Effector memory CD8-positive, alpha-beta T cell (primary cell): ENCODE measurements around the gene UQCR11.

Source experiments
- ATAC-seq: fragments of 150-1000 bp; cut with Tn5 transposase; replicated peaks from 2 replicates; pipeline ENCODE4 v1.10.0; 2021; ENCODE audit warnings: mild to moderate bottlenecking, moderate library complexity
- DNase-seq, 3 experiments: peaks; one replicate each; pipeline ENCODE4 v3.0.0; 2021
- H3K27ac Mint-ChIP-seq, 2 donors: one replicate each; pipeline ENCODE4 v1.8.0; 2022; ENCODE audit warnings: mild to moderate bottlenecking in 2 of 2, mixed read lengths in 2 of 2, moderate library complexity in 2 of 2
- H3K27me3 Mint-ChIP-seq, 2 donors: one replicate each; pipeline ENCODE4 v1.8.0; 2022; ENCODE audit warnings: mixed read lengths in 2 of 2
- H3K36me3 Mint-ChIP-seq: one replicate; pipeline ENCODE4 v1.8.0; 2022; ENCODE audit warnings: mild to moderate bottlenecking, moderate library complexity, mixed read lengths; ENCODE audit not compliant: insufficient read depth
- H3K4me1 Mint-ChIP-seq, 2 donors: one replicate each; pipeline ENCODE4 v1.8.0; 2022; ENCODE audit warnings: low read depth in 2 of 2, mixed read lengths in 2 of 2
- H3K4me3 Mint-ChIP-seq, 2 donors: one replicate each; pipeline ENCODE4 v1.8.0; 2022; ENCODE audit warnings: mild to moderate bottlenecking in 2 of 2, mixed read lengths in 2 of 2, moderate library complexity in 2 of 2
- H3K9me3 Mint-ChIP-seq, 2 donors: one replicate each; pipeline ENCODE4 v1.8.0; 2022; ENCODE audit warnings: mixed read lengths in 2 of 2

The UQCR11 gene

GRCh38 chr19:1601613-1602064, 3.6 kb downstream of the UQCR11 start:
- Mint-ChIP-seq H3K27me3 (no peaks in the 10 kb centered on the region), H3K27ac (no peak overlapping the region), H3K9me3 (no peaks in the 10 kb centered on the region), H3K4me3 (no peak overlapping the region), H3K36me3 (peaks cover 49% of the 10 kb centered on the region), H3K4me1 (peaks cover 19 to 21% of the 10 kb centered on the region in 2 donors)
- DNase-seq = no peak
- no peak for ATAC-seq

- Mint-ChIP-seq H3K36me3 (peaks cover 35% of the 10 kb centered on the region), H3K4me3 (no peak overlapping the region), H3K4me1 (peaks cover 7 to 9% of the 10 kb centered on the region in 2 donors), H3K27me3 (no peaks in the 10 kb centered on the region), H3K9me3 (no peaks in the 10 kb centered on the region), H3K27ac (no peak overlapping the region)
- no peak for ATAC-seq
- no peak for DNase-seq
Measured at GRCh38 chr19:1599460-1599846, 5.8 kb downstream of the UQCR11 start.

GRCh38 chr19:1598777-1599459, 6.3 kb downstream of the UQCR11 start:
- Mint-ChIP-seq H3K27ac (no peak overlapping the region), H3K9me3 (no peaks in the 10 kb centered on the region), H3K27me3 (no peaks in the 10 kb centered on the region), H3K36me3 (peaks cover 33% of the 10 kb centered on the region), H3K4me1 (peaks cover 6 to 7% of the 10 kb centered on the region in 2 donors), H3K4me3 (no peak overlapping the region)
- no peak for ATAC-seq
- DNase-seq = no peak

GRCh38 chr19:1593501-1593772, 11.8 kb downstream of the UQCR11 start:
- H3K36me3 Mint-ChIP-seq = peaks cover 33% of the 10 kb centered on the region
- peaks cover 9 to 14% of the 10 kb centered on the region in 2 donors for H3K4me1 Mint-ChIP-seq
- H3K27me3 Mint-ChIP-seq = no peaks in the 10 kb centered on the region
- DNase-seq (no peak), ATAC-seq (no peak)
- peak overlapping the region; percentile 87 to 95 for H3K27ac Mint-ChIP-seq
- H3K4me3 Mint-ChIP-seq = peak overlapping the region; percentile 89 to 91
- H3K9me3 Mint-ChIP-seq = no peaks in the 10 kb centered on the region

GRCh38 chr19:1592755-1593500, 12.3 kb downstream of the UQCR11 start, which contains the start of gene MBD3:
TSS of gene MBD3 (minus strand) at chr19:1592865. CDS start at chr19:1592631, 234 bp downstream.
- peak within 1 kb of the TSS; percentile 92 to 95 for H3K27ac Mint-ChIP-seq
- H3K9me3 Mint-ChIP-seq = no peaks in the 10 kb centered on the region
- DNase-seq (peak; percentile 84 to 87 (median 84)), ATAC-seq (peak; percentile 73)
- peaks cover 28% of the 10 kb centered on the region for H3K36me3 Mint-ChIP-seq
- H3K4me3 Mint-ChIP-seq = peak within 1 kb of the TSS; percentile 89 to 91
- no peaks in the 10 kb centered on the region for H3K27me3 Mint-ChIP-seq
- H3K4me1 Mint-ChIP-seq = peaks cover 9 to 14% of the 10 kb centered on the region in 2 donors

GRCh38 chr19:1592024-1592754, 13.1 kb downstream of the UQCR11 start:
- Mint-ChIP-seq H3K27ac (peak overlapping the region; percentile 65 to 92), H3K9me3 (no peaks in the 10 kb centered on the region), H3K4me3 (peak overlapping the region; percentile 89 to 91), H3K4me1 (peaks cover 9 to 14% of the 10 kb centered on the region in 2 donors), H3K36me3 (peaks cover 21% of the 10 kb centered on the region), H3K27me3 (no peaks in the 10 kb centered on the region)
- DNase-seq (peak; percentile 73 to 78 (median 77)), ATAC-seq (peak; percentile 84)

- Mint-ChIP-seq H3K36me3 (peaks cover 16% of the 10 kb centered on the region), H3K9me3 (no peaks in the 10 kb centered on the region), H3K27ac (peak overlapping the region; percentile 65 to 92), H3K4me3 (peak overlapping the region; percentile 89 to 91), H3K27me3 (no peaks in the 10 kb centered on the region), H3K4me1 (peaks cover 9 to 14% of the 10 kb centered on the region in 2 donors)
- ATAC-seq = no peak
- no peak for DNase-seq
Measured at GRCh38 chr19:1591421-1592023, 13.7 kb downstream of the UQCR11 start.

- Mint-ChIP-seq H3K36me3 (peaks cover 16% of the 10 kb centered on the region), H3K27ac (peak overlapping the region; percentile 65 to 92), H3K4me1 (peaks cover 9 to 17% of the 10 kb centered on the region in 2 donors), H3K27me3 (no peaks in the 10 kb centered on the region), H3K4me3 (peak overlapping the region; percentile 89 to 91), H3K9me3 (no peaks in the 10 kb centered on the region)
- no peak for ATAC-seq
- DNase-seq = no peak
Measured at GRCh38 chr19:1590641-1591397, 14.4 kb downstream of the UQCR11 start.

GRCh38 chr19:1587872-1588271, 17.4 kb downstream of the UQCR11 start:
- Mint-ChIP-seq H3K36me3 (peaks cover 14% of the 10 kb centered on the region), H3K27me3 (no peaks in the 10 kb centered on the region), H3K9me3 (no peaks in the 10 kb centered on the region), H3K4me3 (no peak overlapping the region), H3K4me1 (peaks cover 9 to 17% of the 10 kb centered on the region in 2 donors), H3K27ac (no peak overlapping the region)
- ATAC-seq = no peak
- DNase-seq = no peak

- Mint-ChIP-seq H3K36me3 (peaks cover 16% of the 10 kb centered on the region), H3K27ac (peak overlapping the region; percentile 16 to 57), H3K4me3 (no peak overlapping the region), H3K9me3 (no peaks in the 10 kb centered on the region), H3K4me1 (peaks cover 0 to 9% of the 10 kb centered on the region in 2 donors), H3K27me3 (no peaks in the 10 kb centered on the region)
- DNase-seq = no peak
- ATAC-seq = no peak
Measured at GRCh38 chr19:1585243-1585580, 20.1 kb downstream of the UQCR11 start.

GRCh38 chr19:1584500-1585242, 20.6 kb downstream of the UQCR11 start:
- Mint-ChIP-seq H3K27me3 (no peaks in the 10 kb centered on the region), H3K9me3 (no peaks in the 10 kb centered on the region), H3K4me3 (no peak overlapping the region), H3K36me3 (peaks cover 21% of the 10 kb centered on the region), H3K27ac (no peak overlapping the region), H3K4me1 (peaks cover 0 to 8% of the 10 kb centered on the region in 2 donors)
- ATAC-seq (no peak), DNase-seq (no peak)

GRCh38 chr19:1582201-1582600, 23.1 kb downstream of the UQCR11 start:
- no peaks in the 10 kb centered on the region for H3K27me3 Mint-ChIP-seq
- no peak overlapping the region for H3K27ac Mint-ChIP-seq
- peaks cover 0 to 7% of the 10 kb centered on the region in 2 donors for H3K4me1 Mint-ChIP-seq
- H3K9me3 Mint-ChIP-seq = no peaks in the 10 kb centered on the region
- H3K4me3 Mint-ChIP-seq = no peak overlapping the region
- ATAC-seq (no peak), DNase-seq (no peak)
- H3K36me3 Mint-ChIP-seq = peaks cover 25% of the 10 kb centered on the region
